Measurements from ENCODE around the gene E2F4. TPM values are rescaled to one million over a fixed set of nuclear protein-coding genes. Genes with fewer than 3 reads are reported as not detected.

The E2F4 gene
- total and polyA plus RNA-seq, 2 experiments from 2014 or later = 66.2 to 85.2 TPM

GRCh38 chr16:67169642-67170167, 22.2 kb upstream of the E2F4 start:
- TF ChIP-seq, protein P1, sequence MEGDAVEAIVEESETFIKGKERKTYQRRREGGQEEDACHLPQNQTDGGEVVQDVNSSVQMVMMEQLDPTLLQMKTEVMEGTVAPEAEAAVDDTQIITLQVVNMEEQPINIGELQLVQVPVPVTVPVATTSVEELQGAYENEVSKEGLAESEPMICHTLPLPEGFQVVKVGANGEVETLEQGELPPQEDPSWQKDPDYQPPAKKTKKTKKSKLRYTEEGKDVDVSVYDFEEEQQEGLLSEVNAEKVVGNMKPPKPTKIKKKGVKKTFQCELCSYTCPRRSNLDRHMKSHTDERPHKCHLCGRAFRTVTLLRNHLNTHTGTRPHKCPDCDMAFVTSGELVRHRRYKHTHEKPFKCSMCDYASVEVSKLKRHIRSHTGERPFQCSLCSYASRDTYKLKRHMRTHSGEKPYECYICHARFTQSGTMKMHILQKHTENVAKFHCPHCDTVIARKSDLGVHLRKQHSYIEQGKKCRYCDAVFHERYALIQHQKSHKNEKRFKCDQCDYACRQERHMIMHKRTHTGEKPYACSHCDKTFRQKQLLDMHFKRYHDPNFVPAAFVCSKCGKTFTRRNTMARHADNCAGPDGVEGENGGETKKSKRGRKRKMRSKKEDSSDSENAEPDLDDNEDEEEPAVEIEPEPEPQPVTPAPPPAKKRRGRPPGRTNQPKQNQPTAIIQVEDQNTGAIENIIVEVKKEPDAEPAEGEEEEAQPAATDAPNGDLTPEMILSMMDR (IDR thresholded peaks at IDR 0.05; ENCODE audit: low read depth, low read length) = peak; percentile 74
- peak overlapping the region; percentile 54 for H3K27ac ChIP-seq

DNA sequence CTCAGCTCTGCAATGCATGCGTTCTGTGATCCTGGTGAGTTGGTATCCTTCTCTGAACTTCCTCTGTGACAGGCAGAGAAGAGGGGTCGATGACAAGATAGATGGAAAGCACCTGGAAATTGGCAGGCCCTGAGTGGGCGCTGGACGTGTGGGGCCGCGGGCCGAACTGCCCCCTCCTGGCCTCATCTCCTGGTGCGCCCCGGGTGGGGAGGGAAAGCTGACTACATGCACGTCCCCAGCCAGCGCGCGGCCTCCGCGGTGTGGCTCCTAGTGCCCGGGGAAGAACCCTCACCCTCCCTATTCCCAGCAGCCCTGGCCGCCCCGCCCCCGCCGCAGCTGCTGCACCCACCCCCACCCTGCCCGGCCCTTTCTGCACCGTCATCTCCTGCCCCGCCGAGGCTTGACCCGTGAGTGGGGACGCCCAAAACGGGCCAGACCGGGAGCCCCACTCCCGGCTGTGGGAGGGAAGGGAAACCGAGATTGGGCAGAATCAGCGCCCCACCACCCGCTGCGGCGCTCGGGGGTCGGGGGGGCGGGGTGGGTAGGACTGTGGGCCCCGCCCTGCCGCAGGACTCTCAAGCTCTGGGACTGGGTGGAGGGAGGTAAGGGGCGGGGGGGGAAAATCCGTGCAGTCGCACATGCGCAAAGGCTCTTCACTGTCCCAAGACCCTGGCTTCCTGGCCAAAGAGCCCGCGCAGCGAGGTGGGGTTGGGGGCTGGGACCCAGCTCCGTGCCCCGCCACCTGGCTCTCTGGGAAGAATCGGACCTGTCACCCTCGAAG, 21.6 kb upstream of the E2F4 start, which contains the start of gene NOL3:
NOL3 (plus strand) TSS at position 371 of the 781 bp plus-strand sequence.
- Histone ChIP-seq H3K9me3 (ENCODE audit: low read depth) (no peaks in the 10 kb centered on the region), H3K27ac (peak within 1 kb of the TSS; percentile 54), H3K36me3 (no peaks in the 10 kb centered on the region), H3K4me3 (peak within 1 kb of the TSS; percentile 37), H3K4me1 (ENCODE audit: low read depth) (peaks cover 19% of the 10 kb centered on the region), H3K27me3 (peaks cover 52% of the 10 kb centered on the region)
- TF ChIP-seq, protein P1 (IDR thresholded peaks at IDR 0.05; ENCODE audit: low read depth, low read length) = no peak
- peak; percentile 80 to 90 for DNase-seq (ENCODE audit: low read depth in 1 of 2, low spot score in 1 of 2)

More at GRCh38 chr16:67169642-67170167, 22.2 kb upstream of the E2F4 start:
- Histone ChIP-seq H3K27me3 (peaks cover 52% of the 10 kb centered on the region), H3K4me1 (ENCODE audit: low read depth) (peaks cover 19% of the 10 kb centered on the region), H3K36me3 (no peaks in the 10 kb centered on the region), H3K4me3 (peak overlapping the region; percentile 37), H3K9me3 (ENCODE audit: low read depth) (no peaks in the 10 kb centered on the region)
- peak; percentile 56 to 76 for DNase-seq (ENCODE audit: low read depth in 1 of 2, low spot score in 1 of 2)

DNA sequence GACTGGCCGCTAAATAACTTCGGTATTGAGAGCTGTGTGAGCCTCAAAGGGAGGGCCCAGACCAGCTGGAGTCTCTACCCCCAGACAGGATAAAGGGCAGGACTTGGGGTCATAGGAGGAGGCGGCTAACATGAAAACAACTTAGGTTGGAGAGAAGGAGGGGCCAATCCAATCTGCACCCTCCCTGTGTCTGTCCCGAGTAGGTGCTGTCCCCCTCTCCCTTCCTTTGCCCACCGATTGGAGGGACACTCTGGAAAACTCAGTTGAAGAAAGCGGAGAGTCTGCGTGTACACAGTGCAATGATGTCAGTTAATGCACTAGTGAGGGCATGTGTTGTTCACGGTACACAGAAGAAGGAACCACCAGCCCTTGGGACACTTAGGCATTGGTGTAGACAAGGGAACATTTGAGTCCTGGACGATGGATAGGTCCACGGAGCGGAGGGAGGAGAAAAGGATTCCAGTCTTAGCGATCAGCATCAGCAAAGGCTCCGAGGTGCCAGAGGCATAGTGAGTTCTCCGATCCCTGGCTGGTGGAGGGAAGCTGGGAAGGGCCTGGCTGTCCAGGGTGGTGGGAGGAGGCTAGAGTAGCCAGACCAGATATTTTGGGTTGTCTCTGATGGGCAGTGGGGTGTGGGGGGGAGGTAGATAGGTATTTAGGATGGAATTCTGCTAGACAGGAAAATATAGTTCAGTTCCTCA, 20.9 kb upstream of the E2F4 start:
- peak overlapping the region; percentile 54 for H3K27ac ChIP-seq
- peak overlapping the region; percentile 37 for H3K4me3 ChIP-seq
- no peak for DNase-seq (ENCODE audit: low read depth in 1 of 2, low spot score in 1 of 2)
- no peaks in the 10 kb centered on the region for H3K9me3 ChIP-seq (ENCODE audit: low read depth)
- peaks cover 48% of the 10 kb centered on the region for H3K27me3 ChIP-seq
- TF ChIP-seq, protein P1 (IDR thresholded peaks at IDR 0.05; ENCODE audit: low read depth, low read length) = no peak
- no peaks in the 10 kb centered on the region for H3K36me3 ChIP-seq
- peaks cover 19% of the 10 kb centered on the region for H3K4me1 ChIP-seq (ENCODE audit: low read depth)

GRCh38 chr16:67173323-67173722, 18.6 kb upstream of the E2F4 start:
- H3K4me3 ChIP-seq = peak overlapping the region; percentile 27
- H3K9me3 ChIP-seq (ENCODE audit: low read depth) = no peaks in the 10 kb centered on the region
- DNase-seq (ENCODE audit: low read depth in 1 of 2, low spot score in 1 of 2) = no peak
- H3K36me3 ChIP-seq = no peaks in the 10 kb centered on the region
- peaks cover 19% of the 10 kb centered on the region for H3K4me1 ChIP-seq (ENCODE audit: low read depth)
- H3K27ac ChIP-seq = no peak overlapping the region
- H3K27me3 ChIP-seq = peaks cover 38% of the 10 kb centered on the region
- TF ChIP-seq, protein P1 (IDR thresholded peaks at IDR 0.05; ENCODE audit: low read depth, low read length) = no peak

DNA sequence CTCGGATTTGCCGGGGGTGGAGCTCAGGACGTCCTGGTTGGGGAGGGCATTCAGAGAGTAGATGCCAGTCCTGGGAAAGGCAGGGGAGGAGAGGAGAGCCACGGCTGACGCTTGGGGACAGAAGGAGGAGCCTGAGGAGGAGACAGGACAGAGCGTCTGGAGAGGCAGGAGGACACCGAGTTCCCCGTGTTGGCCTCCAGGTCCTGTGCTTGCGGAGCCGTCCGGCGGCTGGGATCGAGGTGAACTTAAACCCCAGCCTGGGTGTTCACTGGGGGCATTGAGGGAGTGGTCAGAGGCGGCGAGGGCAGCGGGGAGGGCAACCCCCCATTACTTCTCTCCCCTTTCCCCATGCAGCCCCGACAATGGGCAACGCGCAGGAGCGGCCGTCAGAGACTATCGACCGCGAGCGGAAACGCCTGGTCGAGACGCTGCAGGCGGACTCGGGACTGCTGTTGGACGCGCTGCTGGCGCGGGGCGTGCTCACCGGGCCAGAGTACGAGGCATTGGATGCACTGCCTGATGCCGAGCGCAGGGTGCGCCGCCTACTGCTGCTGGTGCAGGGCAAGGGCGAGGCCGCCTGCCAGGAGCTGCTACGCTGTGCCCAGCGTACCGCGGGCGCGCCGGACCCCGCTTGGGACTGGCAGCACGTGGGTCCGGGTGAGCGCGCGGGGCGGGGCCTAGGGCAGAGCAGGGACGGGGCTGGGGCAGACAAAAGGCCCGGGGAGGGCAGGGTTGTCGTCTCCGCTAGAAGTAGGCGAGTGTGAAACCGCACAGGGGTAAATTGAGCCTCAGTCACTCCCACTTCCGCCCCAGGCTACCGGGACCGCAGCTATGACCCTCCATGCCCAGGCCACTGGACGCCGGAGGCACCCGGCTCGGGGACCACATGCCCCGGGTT, 17.9 kb upstream of the E2F4 start:
- Histone ChIP-seq H3K27me3 (peaks cover 38% of the 10 kb centered on the region), H3K36me3 (no peaks in the 10 kb centered on the region), H3K27ac (no peak overlapping the region), H3K9me3 (ENCODE audit: low read depth) (no peaks in the 10 kb centered on the region), H3K4me3 (peak overlapping the region; percentile 27), H3K4me1 (ENCODE audit: low read depth) (peaks cover 19% of the 10 kb centered on the region)
- peak; percentile 87 for DNase-seq (ENCODE audit: low read depth in 1 of 2, low spot score in 1 of 2)
- TF ChIP-seq, protein P1 (IDR thresholded peaks at IDR 0.05; ENCODE audit: low read depth, low read length) = peak; percentile 34

All from cardiac muscle cell (in vitro differentiated cells and primary cell).